Sciatic nerve (tissue), 2 donors: ENCODE results near the gene ATAT1. TPM values are rescaled to one million over a fixed set of nuclear protein-coding genes. Genes with fewer than 3 reads are reported as not detected.
A peak's percentile ranks its signal among the peaks of the same experiment; 100 is the strongest.
"Not testable (repeated sequence)": the region's sequence is repeated elsewhere in the genome, so short reads cannot be mapped to it uniquely, and the experiment has no call there.

ENCODE experiments used
- ATAC-seq: fragments of 200-7000 bp; cut with Tn5 transposase; one replicate; pipeline ENCODE4 v1.9.1; 2020; ENCODE audit warnings: mild to moderate bottlenecking, moderate library complexity
- DNase-seq: peaks from one replicate; pipeline ENCODE4 v3.0.0-alpha.2; 2020; ENCODE audit warnings: low spot score
- intact Hi-C: fragments of 100-400 bp; cut with DNase I; formaldehyde crosslinking; loops from one replicate; pipeline ENCODE4 v1.14.2; 2022
- total RNA-seq: library from RNA; stranded (reverse); fragmentation: NEBNext Ultra II Directional; extraction: Animal tissue kit (Norgen Biotek cat#: 25700); gene quantifications from one replicate; pipeline ENCODE4 v1.2.1, GENCODE V29; 2021
- donor health status: DM: no; HTN: no; CAD: no.
- donor health status: DM: no; HTN: no; CAD: no.

The ATAT1 gene
- total RNA-seq: 14.8 TPM

DNA sequence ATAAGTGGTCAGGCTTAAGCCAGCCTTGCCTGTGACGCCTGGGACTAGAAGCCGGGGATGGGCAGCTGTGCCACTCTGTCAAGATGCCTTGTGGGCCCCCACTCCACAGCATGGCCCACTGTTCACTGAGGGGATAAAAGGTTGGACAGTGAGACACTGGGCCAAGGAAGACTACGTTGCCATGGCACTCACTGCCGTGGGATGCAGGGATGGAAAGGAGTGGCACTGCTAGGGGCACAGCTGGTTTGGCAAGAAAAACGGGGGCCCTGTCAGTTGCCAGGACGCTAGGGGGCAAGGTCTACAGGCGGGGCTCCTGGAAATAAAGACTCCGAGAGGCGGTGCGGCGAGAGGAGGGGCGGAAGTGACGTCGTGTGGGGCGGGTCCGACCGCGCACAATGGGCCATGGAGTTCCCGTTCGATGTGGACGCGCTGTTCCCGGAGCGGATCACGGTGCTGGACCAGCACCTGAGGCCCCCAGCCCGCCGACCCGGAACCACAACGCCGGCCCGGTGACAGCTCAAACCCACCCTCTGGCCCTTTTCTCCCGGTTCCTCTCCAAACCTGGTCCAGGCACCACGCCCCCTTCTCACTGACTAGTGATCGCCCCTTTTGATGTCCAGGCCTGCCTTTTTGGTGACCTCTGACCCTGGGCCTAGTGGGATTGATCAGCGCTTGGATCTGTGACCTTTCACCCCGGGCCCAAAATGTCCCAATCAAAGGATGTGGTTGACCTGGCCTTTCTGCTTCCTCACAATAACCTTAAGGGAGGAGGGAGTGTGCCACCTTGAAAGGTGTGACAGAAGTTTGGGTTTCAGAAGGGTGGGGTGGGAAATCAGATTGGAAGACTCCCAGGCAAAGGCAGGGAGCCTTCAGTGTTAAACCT, at the start of gene ATAT1:
Gene ATAT1 (plus strand): TSS at position 391 of the 883 bp plus-strand sequence.
- DNase-seq: peak; percentile 93
- peak; percentile 98 for ATAC-seq
- intact Hi-C loops: no loop called here

DNA sequence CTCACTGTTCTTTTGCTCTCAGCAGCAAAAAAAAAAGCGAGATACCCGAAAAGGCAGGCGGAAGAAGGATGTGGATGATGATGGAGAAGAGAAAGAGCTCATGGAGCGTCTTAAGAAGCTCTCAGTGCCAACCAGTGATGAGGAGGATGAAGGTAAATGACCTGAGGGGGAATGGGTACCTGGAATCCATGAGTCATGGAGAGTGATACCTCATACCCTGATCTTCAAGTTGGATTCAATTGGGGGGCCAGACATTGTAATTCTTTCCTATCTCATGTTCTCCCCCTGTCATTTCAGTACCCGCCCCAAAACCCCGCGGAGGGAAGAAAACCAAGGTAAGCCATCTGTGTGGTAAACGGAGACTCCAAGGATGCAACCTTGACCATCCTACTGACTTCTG, 48.6 kb upstream of the ATAT1 start:
- DNase-seq (no peak), ATAC-seq (no peak)
- intact Hi-C loops: no loop called here

DNA sequence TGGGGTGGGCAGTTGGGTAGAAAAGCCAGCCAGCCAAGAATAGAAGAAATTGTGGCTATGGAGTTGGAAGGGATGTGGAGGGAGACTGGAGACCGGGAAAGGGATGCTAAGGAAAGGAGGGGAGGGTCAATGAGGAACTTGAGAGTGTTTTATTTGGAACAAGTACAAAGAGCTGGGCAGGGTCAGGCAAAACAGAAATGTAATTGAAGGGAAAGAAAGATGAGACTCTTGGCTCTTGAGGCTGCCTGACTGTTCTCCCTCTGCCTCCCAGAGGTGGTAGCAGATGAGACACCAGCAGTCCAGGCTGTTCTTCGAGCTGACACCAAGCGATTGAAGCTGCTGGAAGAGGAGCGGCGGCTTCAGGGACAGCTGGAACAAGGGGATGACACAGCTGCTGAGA, 42.8 kb upstream of the ATAT1 start:
- ATAC-seq: no peak
- DNase-seq: no peak
- intact Hi-C loops: no loop called here

DNA sequence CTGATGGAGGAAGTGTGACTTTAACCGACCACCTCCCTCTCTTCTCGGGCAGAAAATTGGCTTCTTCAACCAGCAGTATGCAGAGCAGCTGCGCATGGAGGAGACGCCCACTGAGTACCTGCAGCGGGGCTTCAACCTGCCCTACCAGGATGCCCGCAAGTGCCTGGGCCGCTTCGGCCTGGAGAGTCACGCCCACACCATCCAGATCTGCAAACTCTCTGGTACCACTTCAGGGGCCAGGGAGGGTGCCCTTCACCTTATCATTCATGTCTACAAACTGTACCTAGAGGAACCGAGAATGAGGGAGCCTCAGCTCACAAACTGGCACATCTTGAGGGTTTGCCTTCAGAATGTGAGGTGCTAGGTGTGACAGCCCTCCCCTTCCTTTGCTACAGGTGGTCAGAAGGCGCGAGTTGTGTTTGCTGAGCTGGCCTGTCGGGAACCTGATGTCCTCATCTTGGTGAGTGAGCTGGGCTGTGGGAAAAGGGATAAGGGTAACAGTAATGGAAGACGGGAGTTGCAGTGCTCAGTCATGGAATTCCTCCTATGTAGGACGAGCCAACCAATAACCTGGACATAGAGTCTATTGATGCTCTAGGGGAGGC, 36.8 kb upstream of the ATAT1 start:
- intact Hi-C loops: no loop called here
- DNase-seq (no peak), ATAC-seq (peak; percentile 23)

DNA sequence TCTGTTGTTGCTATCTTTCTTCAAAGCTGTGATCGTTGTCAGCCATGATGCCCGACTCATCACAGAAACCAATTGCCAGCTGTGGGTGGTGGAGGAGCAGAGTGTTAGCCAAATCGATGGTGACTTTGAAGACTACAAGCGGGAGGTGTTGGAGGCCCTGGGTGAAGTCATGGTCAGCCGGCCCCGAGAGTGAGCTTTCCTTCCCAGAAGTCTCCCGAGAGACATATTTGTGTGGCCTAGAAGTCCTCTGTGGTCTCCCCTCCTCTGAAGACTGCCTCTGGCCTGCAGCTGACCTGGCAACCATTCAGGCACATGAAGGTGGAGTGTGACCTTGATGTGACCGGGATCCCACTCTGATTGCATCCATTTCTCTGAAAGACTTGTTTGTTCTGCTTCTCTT, 36.2 kb upstream of the ATAT1 start:
- DNase-seq (no peak), ATAC-seq (no peak)
- intact Hi-C loops: no loop called here

DNA sequence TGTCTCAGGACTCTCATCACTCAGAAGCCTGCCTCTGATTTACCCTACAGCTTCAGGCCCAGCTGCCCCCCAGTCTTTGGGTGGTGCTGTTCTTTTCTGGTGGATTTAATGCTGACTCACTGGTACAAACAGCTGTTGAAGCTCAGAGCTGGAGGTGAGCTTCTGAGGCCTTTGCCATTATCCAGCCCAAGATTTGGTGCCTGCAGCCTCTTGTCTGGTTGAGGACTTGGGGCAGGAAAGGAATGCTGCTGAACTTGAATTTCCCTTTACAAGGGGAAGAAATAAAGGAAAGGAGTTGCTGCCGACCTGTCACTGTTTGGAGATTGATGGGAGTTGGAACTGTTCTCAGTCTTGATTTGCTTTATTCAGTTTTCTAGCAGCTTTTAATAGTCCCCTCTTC, 35.7 kb upstream of the ATAT1 start:
- intact Hi-C loops: no loop called here
- ATAC-seq: no peak

DNA sequence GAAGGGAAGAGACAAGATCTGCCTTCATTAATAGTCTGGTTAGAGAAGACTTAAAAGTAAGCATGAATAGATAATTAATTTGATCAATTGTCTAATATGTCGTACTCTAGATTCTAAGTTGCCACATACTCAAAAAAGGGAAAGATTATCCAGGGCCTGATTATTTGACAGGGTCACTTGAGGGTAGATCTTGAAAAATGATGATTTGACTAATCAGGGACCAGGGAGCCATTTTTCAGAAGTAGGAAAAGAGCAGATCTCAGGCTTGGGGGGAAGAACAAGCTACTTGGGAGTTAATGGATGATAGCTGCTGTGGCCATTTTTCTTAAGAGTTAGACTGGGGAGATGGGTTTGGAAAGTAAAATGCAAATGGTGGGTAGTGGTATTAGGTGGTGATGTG, 34.4 kb upstream of the ATAT1 start:
- ATAC-seq: no peak
- no peak for DNase-seq
- intact Hi-C loops: no loop called here

More for the DNA sequence above, 35.7 kb upstream of the ATAT1 start:
- DNase-seq: no peak

DNA sequence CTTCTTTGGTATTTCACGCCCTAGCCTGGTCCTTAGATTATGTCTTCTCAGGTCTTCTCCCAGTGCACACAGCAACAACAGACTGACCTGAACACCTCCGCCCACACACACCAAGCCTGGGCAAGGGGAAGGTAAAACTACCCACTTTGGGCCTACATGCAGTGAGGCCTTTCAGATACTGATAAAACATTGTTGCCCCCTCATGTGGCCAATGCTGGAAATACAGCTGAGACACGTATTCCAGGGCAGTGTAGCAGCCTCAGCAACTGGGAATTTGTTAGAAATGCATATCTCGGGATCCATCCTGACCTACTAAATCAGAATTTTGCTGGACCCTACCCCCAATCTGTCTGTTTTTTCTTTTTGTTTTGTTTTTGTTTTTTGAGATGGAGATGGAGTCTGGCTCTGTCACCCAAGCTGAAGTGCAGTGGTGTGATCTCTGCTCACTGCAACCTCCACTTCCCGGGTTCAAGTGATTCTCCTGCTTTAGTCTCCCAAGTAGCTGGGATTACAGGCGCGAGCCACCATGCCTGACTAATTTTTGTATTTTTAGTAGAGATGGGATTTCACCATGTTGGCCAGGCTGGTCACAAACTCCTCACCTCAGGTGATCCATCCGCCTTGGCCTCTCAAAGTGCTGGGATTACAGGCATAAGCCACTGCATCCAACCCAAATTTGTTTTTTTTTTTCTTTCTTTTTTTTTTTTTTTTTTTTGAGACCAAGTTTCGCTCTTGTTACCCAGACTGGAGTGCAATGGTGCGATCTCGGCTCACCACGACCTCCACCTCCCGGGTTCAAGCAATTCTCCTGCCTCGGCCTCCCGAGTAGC, 29.1 kb upstream of the ATAT1 start:
- DNase-seq: peak; percentile 88
- intact Hi-C loops: not testable (repeated sequence)

DNA sequence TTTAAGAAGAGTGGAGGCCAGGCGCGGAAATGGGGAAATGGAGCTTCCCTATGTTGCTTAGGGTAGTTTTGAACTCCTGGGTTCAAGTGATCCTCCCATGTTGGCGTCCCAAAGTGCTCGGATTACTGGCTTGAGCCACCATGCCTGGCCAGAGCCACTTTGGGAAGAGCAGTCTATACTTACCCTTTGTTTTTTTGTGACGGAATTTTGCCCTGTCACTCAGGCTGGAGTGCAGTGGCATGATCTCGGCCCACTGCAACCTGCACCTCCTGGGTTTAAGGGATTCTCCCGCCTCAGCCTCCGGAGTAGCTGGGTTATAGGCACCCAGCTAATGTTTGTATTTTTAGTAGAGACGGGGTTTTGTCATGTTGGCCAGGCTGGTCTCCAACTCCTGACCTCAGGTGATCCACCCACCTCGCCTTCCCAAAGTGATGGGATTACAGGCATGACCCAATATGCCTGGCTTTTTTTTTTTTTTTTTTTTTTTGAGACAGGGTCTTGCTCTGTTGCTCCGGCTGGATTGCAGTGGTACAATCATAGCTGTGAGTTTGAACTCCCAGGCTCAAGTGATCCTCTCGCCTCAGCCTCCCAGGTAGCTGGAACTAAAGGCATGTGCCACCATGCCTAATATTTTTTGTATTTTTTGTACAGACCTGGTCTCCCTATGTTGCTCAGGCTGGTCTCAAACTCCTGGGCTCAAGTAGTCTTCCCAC, 27.6 kb upstream of the ATAT1 start:
- no peak for DNase-seq
- intact Hi-C loops: no loop called here
- ATAC-seq: no peak

More for the DNA sequence above, 29.1 kb upstream of the ATAT1 start:
- ATAC-seq: peak; percentile 69

DNA sequence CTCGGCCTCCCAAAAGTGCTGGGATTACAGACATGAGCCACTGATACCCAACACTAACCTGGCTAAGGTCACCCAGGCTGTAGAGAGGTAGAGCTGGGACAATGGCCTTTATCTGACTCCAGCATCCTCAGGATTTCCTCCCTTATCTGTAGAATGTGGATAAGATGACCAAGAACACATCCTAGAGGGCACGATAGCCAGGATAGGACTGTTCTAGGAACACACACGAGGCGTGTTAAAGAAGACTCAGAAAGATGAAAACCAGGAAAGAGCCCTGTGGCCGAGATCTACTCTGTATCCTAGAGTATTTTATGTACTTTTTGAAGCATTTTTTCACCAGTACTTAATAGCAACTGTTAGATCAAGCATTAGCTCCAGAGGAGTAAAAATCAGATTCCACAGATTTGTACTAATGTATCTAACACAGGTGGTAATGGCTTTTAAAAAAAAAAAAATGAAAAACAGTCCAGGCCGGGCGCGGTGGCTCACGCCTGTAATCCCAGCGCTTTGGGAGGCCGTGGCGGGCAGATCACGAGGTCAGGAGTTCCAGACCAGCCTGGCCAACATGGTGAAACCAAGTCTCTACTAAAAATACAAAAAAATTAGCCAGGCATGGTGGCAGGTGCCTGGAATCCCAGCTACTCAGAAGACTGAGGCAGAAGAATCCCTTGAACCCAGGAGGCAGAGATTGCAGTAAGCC, 26.9 kb upstream of the ATAT1 start:
- ATAC-seq: no peak

DNA sequence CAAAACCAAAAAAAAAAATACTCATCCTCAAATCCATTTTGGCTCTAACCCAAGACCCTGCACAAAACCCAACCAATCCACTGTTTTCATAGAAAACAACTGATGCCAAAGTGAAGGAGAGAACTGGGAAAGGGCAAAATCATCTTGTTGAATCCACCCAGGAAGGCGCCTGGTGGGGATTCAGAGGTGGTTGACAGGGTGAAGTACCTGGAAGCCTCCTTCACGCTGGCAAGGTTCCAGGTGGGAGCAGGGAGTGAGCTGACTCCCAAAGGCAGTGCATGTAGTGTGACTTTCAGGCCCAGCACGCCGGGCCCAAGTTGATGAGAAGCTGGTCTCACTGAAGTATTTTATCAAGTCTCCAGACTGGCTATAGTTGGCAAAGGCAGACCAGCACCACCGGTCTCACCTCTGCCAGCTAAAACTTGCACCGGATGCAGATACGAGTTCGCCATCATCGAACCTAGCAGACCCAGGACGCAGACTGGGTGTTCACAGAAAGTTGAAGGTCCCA, 26.2 kb upstream of the ATAT1 start:
- DNase-seq: peak; percentile 71
- no peak for ATAC-seq
- intact Hi-C loops: no loop called here

More for the DNA sequence above, 26.9 kb upstream of the ATAT1 start:
- DNase-seq: no peak
- intact Hi-C loops: no loop called here

DNA sequence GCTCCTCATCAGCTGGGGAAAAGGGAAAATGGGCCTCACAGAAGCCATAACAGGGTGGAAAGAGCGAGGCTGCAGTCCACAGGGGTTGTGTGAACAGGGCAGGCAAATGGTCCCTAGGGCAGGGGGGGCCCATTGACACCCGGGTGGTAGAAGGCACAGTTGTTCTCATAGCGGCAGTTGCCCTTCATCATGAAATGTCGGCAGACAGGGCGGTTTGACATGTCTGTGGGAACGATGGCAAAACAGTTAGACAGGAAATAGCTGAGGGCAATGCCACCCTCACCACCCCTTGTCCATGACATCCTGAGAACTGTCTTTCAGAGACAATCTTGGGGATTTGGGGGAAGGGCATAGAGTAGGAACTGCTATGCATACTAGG, 25.2 kb upstream of the ATAT1 start:
- ATAC-seq (no peak), DNase-seq (no peak)
- intact Hi-C loops: no loop called here

DNA sequence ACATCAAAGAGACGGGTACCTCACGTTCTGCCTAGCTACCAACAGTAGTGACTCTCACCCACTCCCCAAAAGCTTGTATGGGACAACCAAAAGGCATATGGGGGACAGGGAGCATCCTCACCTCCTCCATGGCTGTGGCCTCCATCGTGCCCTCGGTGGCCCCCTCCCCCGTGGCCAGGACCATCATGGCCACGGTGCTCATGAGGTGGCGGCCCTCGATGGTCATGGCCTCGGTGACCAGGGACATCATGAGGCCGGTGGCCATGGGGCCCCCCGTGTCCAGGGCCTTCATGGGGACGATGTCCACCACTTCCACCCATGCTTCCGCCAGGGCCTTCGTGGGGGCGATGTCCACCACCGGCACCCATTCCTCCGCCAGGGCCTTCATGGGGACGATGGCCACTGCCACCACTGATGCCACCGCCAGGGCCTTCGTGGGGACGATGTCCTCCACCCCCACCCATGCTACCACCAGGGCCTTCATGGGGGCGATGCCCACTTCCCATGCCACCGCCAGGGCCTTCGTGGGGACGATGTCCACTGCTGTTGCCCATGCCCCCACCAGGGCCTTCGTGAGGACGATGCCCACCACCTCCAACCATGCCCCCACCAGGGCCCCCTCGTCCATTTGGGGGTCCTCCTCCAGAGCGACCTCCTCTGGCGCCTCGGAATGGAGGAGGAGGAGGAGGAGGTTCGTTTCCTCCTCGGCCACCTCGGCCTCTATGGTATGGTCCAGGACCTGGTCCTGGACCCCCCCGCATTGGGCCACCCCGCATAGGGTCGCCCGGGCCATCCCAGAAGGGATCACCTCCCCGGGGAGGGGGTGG, 24.6 kb upstream of the ATAT1 start:
- intact Hi-C loops: no loop called here
- DNase-seq: no peak
- peak; percentile 38 for ATAC-seq

DNA sequence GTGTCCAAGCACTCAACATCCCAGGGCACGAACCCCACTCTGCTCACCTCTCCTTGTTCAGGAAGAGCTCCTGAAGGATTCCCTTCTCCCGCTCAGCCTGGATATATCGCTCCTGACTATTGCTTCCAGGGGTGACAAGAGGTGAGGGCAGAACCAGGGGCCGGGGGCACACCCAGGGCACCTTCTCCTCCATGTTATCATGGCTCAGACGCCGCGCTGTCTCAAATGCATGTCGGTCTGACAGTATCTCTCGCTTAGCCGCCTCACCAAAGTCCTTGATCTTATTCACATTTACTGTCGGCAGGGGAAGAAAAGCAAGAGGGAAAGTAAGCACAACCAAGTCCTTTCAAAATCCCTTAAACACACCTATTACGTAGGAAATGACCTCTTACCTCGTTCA, 22.7 kb upstream of the ATAT1 start:
- ATAC-seq: no peak
- intact Hi-C loops: no loop called here
- no peak for DNase-seq

DNA sequence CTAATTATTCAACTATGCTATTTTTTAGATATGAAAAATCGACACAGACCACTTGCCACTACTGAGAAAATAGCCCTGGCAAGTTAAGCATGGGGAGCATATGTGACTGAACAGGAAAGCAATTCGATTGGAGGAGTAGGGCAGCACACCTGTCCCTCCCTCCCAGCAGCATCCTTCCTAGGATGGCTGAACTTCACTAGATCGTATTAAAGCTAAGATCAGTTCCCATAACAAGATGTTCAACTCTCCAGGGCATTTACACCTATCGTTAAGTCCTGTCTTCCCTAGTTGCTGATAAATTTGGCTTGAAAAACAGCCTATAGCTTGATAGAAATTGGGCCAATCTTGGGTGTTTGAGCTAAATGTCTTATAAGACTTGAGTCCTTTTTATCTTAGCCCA, 16.6 kb upstream of the ATAT1 start:
- DNase-seq (no peak), ATAC-seq (no peak)
- intact Hi-C loops: no loop called here

DNA sequence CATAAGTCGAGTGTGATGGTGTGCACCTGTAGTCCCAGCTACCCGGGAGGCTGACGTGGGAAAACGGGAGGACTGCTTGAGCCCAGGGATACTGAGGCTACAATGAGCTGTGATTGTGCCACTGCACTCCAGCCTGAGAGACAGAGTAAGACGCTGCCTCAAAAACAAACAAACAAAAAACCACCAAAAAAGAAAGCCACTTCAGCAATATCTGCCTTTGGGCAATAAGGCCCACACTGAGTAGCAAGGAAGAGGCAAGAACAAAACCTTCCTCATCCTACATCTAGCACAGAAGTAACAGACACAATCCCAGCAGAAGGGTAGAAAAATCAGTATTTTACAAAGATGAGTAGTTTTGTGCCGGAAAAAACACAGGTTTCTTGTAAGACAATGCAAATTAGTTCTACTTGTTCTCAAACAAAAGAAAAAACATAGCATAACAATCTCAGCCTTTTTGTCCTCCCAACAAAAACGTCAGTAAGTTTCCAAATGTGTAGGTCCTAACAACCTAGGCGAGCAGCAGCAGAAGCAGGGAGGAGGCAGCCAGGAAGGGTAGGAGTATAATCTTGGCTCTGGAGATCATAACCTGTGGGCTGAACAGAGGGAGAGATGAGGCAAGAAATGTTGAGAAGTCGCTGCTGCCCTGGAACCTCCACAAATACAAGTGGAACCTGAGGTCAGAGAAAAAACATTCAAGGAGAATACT, 15.4 kb upstream of the ATAT1 start:
- intact Hi-C loops: no loop called here
- no peak for ATAC-seq
- DNase-seq: no peak

DNA sequence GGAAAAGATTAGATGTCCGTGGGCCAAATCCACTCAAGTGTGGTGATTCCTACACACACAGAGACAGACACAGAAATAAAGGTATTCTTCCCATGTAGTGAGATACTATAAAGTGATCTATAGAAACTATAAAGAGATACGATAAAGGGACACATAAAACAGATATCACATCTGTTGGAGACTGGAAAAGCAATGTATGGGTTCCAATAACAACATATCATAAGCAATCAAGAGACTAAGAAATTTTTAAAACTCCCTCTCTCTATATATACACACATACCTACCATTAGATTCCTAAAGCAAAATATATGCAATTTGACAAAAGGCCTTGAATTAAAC, 14.8 kb upstream of the ATAT1 start:
- intact Hi-C loops: no loop called here
- ATAC-seq (no peak), DNase-seq (no peak)
